Activated naive CD8-positive, alpha-beta T cell treated with anti-CD3 and anti-CD28 coated beads for 36 hours (primary cell): ENCODE data around the gene VPS52. TPM values are rescaled to one million over a fixed set of nuclear protein-coding genes. Genes with fewer than 3 reads are reported as not detected.
"Not testable (repeated sequence)": the region's sequence is repeated elsewhere in the genome, so short reads cannot be mapped to it uniquely, and the experiment has no call there.

ENCODE experiments used
- DNase-seq: peaks from one replicate; pipeline ENCODE4 v3.0.0; 2021
- H3K27ac Mint-ChIP-seq: one replicate; pipeline ENCODE4 v1.8.0; 2022; ENCODE audit warnings: mild to moderate bottlenecking, moderate library complexity, mixed read lengths
- H3K27me3 Mint-ChIP-seq: one replicate; pipeline ENCODE4 v1.8.0; 2022; ENCODE audit warnings: mild to moderate bottlenecking, mixed read lengths
- H3K36me3 Mint-ChIP-seq: one replicate; pipeline ENCODE4 v1.8.0; 2021; ENCODE audit warnings: mild to moderate bottlenecking, mixed read lengths
- H3K4me1 Mint-ChIP-seq: one replicate; pipeline ENCODE4 v1.8.0; 2021; ENCODE audit warnings: mixed read lengths
- H3K4me3 Mint-ChIP-seq: one replicate; pipeline ENCODE4 v1.8.0; 2022; ENCODE audit warnings: mild to moderate bottlenecking, moderate library complexity, mixed read lengths
- H3K9me3 Mint-ChIP-seq: one replicate; pipeline ENCODE4 v1.8.0; 2022; ENCODE audit warnings: mixed read lengths
- total RNA-seq, 2 experiments: library from RNA; stranded (reverse); gene quantifications; one replicate each; pipeline ENCODE4 v1.2.3, GENCODE V29; 2021

Gene VPS52
- total RNA-seq, 2 experiments from 2014 or later, result 43.4 to 44.6 TPM

- H3K9me3 Mint-ChIP-seq, result no peaks in the 10 kb centered on the region
- peaks cover 34% of the 10 kb centered on the region for H3K4me1 Mint-ChIP-seq
- DNase-seq, result no peak
- H3K27me3 Mint-ChIP-seq, result peaks cover 5% of the 10 kb centered on the region
- peaks cover 24% of the 10 kb centered on the region for H3K36me3 Mint-ChIP-seq
- H3K4me3 Mint-ChIP-seq, result no peak overlapping the region
- H3K27ac Mint-ChIP-seq, result no peak overlapping the region
Observed at GRCh38 chr6:33295621-33296369, 24.1 kb upstream of the VPS52 start.

DNA sequence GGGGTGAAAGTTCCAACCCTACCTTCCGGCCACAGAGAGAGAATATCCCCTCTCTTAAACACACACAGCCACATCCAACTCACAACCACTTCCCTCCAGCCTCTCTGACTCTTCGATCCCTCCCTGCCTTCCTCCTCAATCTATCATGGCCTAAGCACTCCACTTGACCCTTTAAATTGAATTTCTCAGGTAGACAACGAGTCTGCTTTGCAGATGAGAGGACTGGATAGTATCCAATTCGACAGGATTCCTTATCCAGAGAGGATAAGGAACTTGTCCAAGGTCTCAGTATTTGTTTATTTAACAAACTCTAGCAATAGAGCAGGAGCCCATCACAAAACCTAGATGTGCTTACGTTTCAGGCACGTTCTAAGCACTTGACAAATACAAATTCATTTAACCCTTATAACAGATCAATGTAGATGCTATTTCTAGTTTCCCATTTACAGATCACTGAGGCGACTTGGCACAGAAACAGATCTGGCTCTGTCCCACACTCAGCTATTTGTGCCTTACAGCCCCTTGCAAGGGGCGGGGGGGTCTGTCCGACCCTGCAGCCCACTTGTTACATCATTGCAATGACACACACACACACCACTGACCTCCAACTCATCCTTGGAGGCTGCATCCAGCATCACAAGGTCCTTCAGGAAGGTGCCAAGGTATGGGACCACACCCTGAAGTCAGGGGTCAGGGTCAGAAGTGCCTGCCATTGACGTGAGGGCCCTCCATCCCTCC is 22.6 kb upstream of the VPS52 start:
- no peak overlapping the region for H3K4me3 Mint-ChIP-seq
- DNase-seq, result no peak
- no peaks in the 10 kb centered on the region for H3K9me3 Mint-ChIP-seq
- peak overlapping the region; percentile 21 for H3K27ac Mint-ChIP-seq
- peaks cover 27% of the 10 kb centered on the region for H3K4me1 Mint-ChIP-seq
- peaks cover 2% of the 10 kb centered on the region for H3K27me3 Mint-ChIP-seq
- peaks cover 20% of the 10 kb centered on the region for H3K36me3 Mint-ChIP-seq

DNA sequence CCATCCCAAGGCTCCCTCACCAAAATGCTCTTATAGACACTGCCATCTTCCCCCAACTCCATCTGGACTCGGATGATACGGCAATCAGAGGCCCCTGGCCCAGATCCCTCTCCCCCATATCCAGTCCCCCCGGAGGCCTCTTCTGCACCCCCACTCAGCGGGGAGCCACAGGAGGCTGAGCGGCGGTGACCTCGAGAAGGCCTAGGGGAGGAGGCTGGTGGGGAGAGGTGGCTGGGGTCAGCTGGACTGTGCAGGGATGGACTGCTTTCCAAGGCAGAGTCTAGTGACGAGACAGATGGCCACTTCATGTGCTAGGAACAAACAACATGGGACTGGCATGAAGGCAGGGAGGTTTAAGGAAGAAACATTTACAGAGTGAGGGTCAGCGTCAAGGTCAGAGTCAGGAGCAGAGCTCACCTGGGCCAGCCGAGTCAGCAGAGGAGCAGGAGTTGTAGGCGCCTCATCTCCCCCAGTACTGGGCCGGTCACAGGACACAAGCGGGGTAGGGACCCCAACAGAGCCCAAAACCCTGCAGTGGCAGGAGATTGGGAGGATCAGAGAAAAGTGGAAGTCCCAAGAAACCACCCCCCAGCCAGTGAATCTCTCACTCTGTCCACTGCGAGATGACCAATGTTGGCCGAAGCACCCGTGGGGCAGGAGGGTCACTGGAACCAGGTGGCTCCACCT is 21.5 kb upstream of the VPS52 start:
- Mint-ChIP-seq H3K4me1 (peaks cover 23% of the 10 kb centered on the region), H3K27ac (no peak overlapping the region), H3K9me3 (no peaks in the 10 kb centered on the region), H3K36me3 (peaks cover 21% of the 10 kb centered on the region), H3K27me3 (no peaks in the 10 kb centered on the region), H3K4me3 (no peak overlapping the region)
- no peak for DNase-seq

DNA sequence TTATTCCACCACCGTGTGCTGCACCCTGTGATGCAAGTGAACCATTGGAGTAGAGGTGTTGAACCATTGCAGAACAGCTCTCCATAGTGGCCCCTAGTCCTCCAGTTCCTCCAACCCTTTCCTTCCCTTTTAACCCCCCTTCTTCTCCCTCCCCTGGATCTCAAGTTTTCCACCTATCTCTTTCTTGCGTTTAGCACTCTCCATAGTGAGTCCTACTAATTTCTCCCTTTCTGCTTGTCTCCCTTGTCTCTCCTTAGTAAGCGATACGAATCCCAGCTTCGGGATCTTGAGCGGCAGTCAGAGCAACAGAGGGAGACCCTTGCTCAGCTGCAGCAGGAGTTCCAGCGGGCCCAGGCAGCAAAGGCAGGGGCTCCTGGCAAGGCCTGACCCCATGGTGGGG is 18.8 kb upstream of the VPS52 start:
- H3K27me3 Mint-ChIP-seq, result no peaks in the 10 kb centered on the region
- DNase-seq, result no peak
- H3K4me1 Mint-ChIP-seq, result peaks cover 26% of the 10 kb centered on the region
- H3K27ac Mint-ChIP-seq, result peak overlapping the region; percentile 97
- H3K4me3 Mint-ChIP-seq, result peak overlapping the region; percentile 99
- peaks cover 34% of the 10 kb centered on the region for H3K36me3 Mint-ChIP-seq
- no peaks in the 10 kb centered on the region for H3K9me3 Mint-ChIP-seq

DNA sequence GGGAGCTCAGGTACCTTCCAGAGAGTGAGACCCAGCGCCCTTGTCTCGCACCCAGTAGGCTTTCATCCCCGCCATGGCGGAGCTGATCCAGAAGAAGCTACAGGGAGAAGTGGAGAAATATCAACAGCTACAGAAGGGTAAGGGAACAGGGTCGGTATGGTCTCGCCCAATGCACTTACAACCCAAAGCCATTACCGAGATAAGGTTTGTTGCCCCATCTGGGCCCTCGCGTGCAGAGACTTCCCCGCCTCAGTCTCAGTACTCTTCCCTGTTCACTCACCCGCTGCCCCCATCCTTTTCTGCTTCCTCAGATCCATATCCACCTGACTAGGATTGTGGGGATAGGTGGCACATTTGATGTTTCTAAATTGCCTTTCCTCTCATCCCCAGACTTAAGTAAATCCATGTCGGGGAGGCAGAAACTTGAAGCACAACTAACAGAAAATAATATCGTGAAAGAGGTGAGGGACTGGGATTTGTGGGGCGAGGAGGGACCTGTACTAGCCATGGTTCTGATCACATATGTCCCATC is 18.2 kb upstream of the VPS52 start:
- no peaks in the 10 kb centered on the region for H3K9me3 Mint-ChIP-seq
- DNase-seq, result no peak
- peaks cover 34% of the 10 kb centered on the region for H3K36me3 Mint-ChIP-seq
- peaks cover 26% of the 10 kb centered on the region for H3K4me1 Mint-ChIP-seq
- H3K4me3 Mint-ChIP-seq, result peak overlapping the region; percentile 99
- H3K27me3 Mint-ChIP-seq, result no peaks in the 10 kb centered on the region
- H3K27ac Mint-ChIP-seq, result peak overlapping the region; percentile 97

GRCh38 chr6:33288921-33289783 is 17.5 kb upstream of the VPS52 start, which contains the start of the genes PFDN6 and WDR46:
TSS of gene PFDN6 (plus strand) at chr6:33289601. CDS start at chr6:33289857, 256 bp downstream.
TSS of gene WDR46 (minus strand) at chr6:33289239. CDS start at chr6:33289170, 69 bp downstream.
- Mint-ChIP-seq H3K36me3 (peaks cover 34% of the 10 kb centered on the region), H3K27ac (peak within 1 kb of the TSS; percentile 97), H3K4me1 (peaks cover 26% of the 10 kb centered on the region), H3K27me3 (no peaks in the 10 kb centered on the region), H3K9me3 (no peaks in the 10 kb centered on the region), H3K4me3 (peak within 1 kb of the TSS; percentile 99)
- DNase-seq, result peak; percentile 81

DNA sequence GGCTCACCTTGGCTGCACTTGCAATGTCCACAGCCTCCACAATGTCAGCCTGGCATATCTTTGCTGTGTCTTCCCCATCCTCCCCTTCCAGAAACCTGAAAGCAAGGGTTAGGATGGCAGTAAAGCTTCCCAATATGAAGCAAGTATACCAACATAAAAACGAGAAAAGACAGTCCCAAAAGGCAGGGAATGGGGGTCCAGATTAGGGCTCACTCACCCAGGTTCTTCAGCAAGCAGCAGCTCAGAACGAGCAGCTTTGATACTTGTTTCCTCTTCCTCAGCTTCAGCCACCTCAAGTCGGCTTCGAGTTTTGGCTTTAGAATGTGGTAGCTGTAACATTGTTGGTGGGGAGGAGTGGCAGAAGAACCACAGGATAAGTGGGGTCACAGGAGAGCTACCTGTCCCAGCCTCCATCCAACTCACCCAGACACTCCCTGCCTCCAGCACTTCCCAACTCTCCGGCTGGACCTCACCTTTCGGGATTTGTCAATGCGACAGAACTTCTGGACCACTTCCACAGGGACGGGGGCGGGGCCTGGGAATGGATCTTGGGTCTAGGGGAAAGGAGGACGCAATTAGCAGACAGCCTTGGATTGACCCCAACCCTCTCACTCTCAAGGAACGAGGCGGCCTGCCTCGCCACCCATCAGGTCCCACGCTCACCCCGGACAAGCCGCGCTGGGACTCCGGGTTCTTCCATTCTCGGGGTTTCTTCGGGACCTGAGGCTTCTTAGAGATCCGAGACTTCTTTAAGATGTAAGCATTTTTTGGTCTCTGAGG is 16.7 kb upstream of the VPS52 start:
- Mint-ChIP-seq H3K4me1 (peaks cover 26% of the 10 kb centered on the region), H3K27me3 (no peaks in the 10 kb centered on the region), H3K36me3 (peaks cover 34% of the 10 kb centered on the region), H3K4me3 (peak overlapping the region; percentile 99), H3K27ac (peak overlapping the region; percentile 97), H3K9me3 (no peaks in the 10 kb centered on the region)
- no peak for DNase-seq

DNA sequence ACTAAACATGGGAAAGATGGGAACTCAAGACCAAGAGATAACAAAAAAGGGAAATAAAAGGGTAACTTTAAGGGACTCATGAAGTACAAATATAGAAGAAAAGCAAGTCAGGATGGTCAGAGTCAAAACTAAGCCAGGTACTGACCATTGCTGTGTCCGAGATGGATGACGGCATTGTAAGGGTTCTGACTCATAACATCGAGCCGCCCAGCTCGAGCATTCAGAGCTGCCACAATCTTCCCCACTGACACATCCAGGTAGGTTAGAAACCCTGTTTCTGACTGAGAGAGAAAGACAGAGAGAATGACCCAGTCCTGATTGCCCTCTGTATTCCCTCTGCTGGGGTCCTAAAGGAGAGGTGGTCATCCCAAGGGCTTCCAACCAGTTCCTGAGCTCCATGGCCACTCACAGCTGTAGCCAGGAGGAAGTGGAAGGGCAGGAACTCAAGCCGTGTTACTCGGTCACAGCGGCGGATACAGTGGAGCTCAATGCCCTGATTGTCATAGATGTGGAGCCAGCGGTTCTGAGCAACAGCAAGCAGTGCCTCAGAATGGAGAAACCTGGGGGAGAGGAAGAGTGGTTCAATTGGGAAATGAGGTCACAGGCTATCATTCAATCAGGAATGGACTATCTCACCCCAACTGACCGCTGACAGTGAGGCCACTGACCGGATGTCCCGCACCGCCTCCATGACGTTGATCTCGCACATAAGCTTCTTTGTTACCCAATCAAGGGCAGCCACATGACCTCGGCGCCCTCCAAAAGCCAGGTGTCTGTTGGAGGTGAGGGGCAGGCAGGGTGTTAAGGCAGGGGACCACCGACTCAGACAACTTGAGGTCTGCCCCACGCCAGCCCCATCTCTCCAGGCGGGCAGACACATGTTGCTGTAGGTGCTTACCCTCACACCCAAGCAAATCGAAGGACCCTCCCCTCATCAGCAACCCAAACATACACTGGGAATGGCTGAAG is 15.6 kb upstream of the VPS52 start:
- no peak for DNase-seq
- Mint-ChIP-seq H3K27ac (no peak overlapping the region), H3K36me3 (peaks cover 34% of the 10 kb centered on the region), H3K9me3 (no peaks in the 10 kb centered on the region), H3K4me1 (peaks cover 27% of the 10 kb centered on the region), H3K27me3 (no peaks in the 10 kb centered on the region), H3K4me3 (peak overlapping the region; percentile 99)

DNA sequence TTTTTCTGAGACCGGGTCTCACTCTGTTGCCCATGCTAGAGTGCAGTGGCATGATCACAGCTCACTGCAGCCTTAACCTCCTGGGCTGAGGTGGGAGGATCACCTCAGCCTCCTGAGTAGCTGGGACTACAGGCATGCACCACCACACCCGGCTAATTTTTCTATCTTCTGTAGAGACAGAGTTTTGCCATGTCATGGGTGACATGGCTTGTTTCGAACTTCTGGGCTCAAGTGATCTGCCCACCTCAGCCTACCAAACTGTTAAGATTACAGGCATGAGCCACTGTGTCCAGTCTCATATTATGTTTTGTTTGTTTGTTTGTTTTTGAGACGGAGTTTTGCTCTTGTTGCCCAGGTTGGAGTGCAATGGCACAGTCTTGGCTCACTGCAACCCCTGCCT is 13.5 kb upstream of the VPS52 start:
- H3K4me3 Mint-ChIP-seq, result not testable (repeated sequence)

GRCh38 chr6:33280539-33280938 is 8.9 kb upstream of the VPS52 start:
- Mint-ChIP-seq H3K27ac (no peak overlapping the region), H3K36me3 (peaks cover 13% of the 10 kb centered on the region), H3K27me3 (no peaks in the 10 kb centered on the region), H3K4me3 (no peak overlapping the region), H3K9me3 (no peaks in the 10 kb centered on the region), H3K4me1 (peaks cover 34% of the 10 kb centered on the region)
- DNase-seq, result no peak

More for the DNA sequence above, 13.5 kb upstream of the VPS52 start:
- H3K27me3 Mint-ChIP-seq, DNase-seq, H3K9me3 Mint-ChIP-seq, H3K27ac Mint-ChIP-seq: not testable (repeated sequence)
- peaks cover 23% of the 10 kb centered on the region for H3K4me1 Mint-ChIP-seq
- H3K36me3 Mint-ChIP-seq, result peaks cover 23% of the 10 kb centered on the region

GRCh38 chr6:33279971-33280511 is 8.4 kb upstream of the VPS52 start:
- DNase-seq, result no peak
- H3K9me3 Mint-ChIP-seq, result no peaks in the 10 kb centered on the region
- H3K27ac Mint-ChIP-seq, result peak overlapping the region; percentile 62
- H3K36me3 Mint-ChIP-seq, result peaks cover 18% of the 10 kb centered on the region
- H3K4me3 Mint-ChIP-seq, result no peak overlapping the region
- no peaks in the 10 kb centered on the region for H3K27me3 Mint-ChIP-seq
- H3K4me1 Mint-ChIP-seq, result peaks cover 39% of the 10 kb centered on the region

DNA sequence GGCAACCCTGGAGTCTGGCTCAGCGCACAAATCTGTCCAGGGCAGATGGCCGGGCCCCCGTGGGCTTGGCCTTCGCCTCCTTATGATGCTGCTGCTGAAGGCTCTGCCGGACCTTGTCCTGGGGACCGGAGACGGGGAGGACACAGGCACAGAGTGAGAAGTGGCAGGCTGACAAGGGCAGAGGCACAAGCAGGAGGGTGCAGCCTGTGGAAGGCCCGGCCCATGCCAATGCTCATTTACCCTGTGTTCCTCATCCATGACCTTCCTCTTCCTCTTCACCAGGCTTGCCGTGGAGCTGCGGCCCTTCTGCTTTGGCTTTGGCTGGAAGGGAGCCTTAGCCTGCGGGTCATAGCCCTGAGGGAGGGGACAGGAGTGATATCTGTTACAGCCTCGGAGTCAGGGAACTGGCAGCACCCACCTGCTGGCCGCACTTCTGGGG is 7.6 kb upstream of the VPS52 start:
- DNase-seq, result no peak
- Mint-ChIP-seq H3K9me3 (no peaks in the 10 kb centered on the region), H3K36me3 (peaks cover 25% of the 10 kb centered on the region), H3K4me1 (peaks cover 46% of the 10 kb centered on the region), H3K27ac (no peak overlapping the region), H3K4me3 (no peak overlapping the region), H3K27me3 (no peaks in the 10 kb centered on the region)
